Naive B cell (primary cell): ENCODE data around the gene GBE1. TPM values are rescaled to one million over a fixed set of nuclear protein-coding genes. Genes with fewer than 3 reads are reported as not detected.
A peak's percentile ranks its signal among the peaks of the same experiment; 100 is the strongest.
"Not testable (repeated sequence)": the region's sequence is repeated elsewhere in the genome, so short reads cannot be mapped to it uniquely, and the experiment has no call there.

Experiments
- ATAC-seq, 2 donors: fragments of 150-1000 bp; cut with Tn5 transposase; 2 replicates each; pipeline ENCODE4 v1.10.0; 2021; ENCODE audit warnings: low read depth in 2 of 2, mild to moderate bottlenecking in 2 of 2, moderate library complexity in 2 of 2
- DNase-seq: peaks from one replicate; pipeline ENCODE4 v3.0.0; 2022
- H3K27ac Mint-ChIP-seq, 6 donors: one replicate each; pipeline ENCODE4 v1.8.0; 2020 to 2022; ENCODE audit warnings: mild to moderate bottlenecking in 6 of 6, mixed read lengths in 6 of 6, moderate library complexity in 5 of 6, inconsistent platforms in 2 of 6
- H3K27me3 Mint-ChIP-seq, 3 donors: one replicate each; pipeline ENCODE4 v1.8.0; 2021 to 2022; ENCODE audit warnings: mixed read lengths in 3 of 3, mild to moderate bottlenecking in 1 of 3
- H3K36me3 Mint-ChIP-seq, 2 donors: one replicate each; pipeline ENCODE4 v1.8.0; 2020 to 2022; ENCODE audit warnings: mixed read lengths in 2 of 2, inconsistent platforms in 1 of 2, mild to moderate bottlenecking in 1 of 2
- H3K4me1 Mint-ChIP-seq, 3 donors: one replicate each; pipeline ENCODE4 v1.8.0; 2020 to 2022; ENCODE audit warnings: mixed read lengths in 3 of 3, inconsistent platforms in 1 of 3, mild to moderate bottlenecking in 1 of 3, moderate library complexity in 1 of 3
- H3K4me3 Mint-ChIP-seq, 8 donors: one replicate each; pipeline ENCODE4 v1.8.0; 2020 to 2022; ENCODE audit warnings: mild to moderate bottlenecking in 8 of 8, mixed read lengths in 8 of 8, moderate library complexity in 8 of 8, inconsistent platforms in 2 of 8
- H3K9me3 Mint-ChIP-seq, 7 donors: one replicate each; pipeline ENCODE4 v1.8.0; 2020 to 2022; ENCODE audit warnings: mixed read lengths in 7 of 7, mild to moderate bottlenecking in 5 of 7, inconsistent platforms in 2 of 7, moderate library complexity in 1 of 7
- polyA plus RNA-seq, 6 donors: library from polyadenylated mRNA; unstranded; fragments of 300-500 nt; fragmentation: Illumina TruSeq; gene quantifications; one replicate each; pipeline ENCODE4 v1.2.3, GENCODE V29; 2021; ENCODE audit warnings: low read depth in 6 of 6

Gene GBE1
- polyA plus RNA-seq, 6 donors from 2014 or later: 13.2 to 20.9 (median 18.1) TPM

- DNase-seq: no peak
- Mint-ChIP-seq H3K27ac (no peak overlapping the region), H3K9me3 (no peaks in the 10 kb centered on the region), H3K4me3 (no peak overlapping the region), H3K27me3 (no peaks in the 10 kb centered on the region), H3K4me1 (no peaks in the 10 kb centered on the region), H3K36me3 (no peaks in the 10 kb centered on the region)
- ATAC-seq: no peak
Measured at GRCh38 chr3:81516042-81516441, 245.4 kb downstream of the GBE1 start.

- Mint-ChIP-seq H3K4me3 (no peak overlapping the region), H3K27me3 (no peaks in the 10 kb centered on the region), H3K36me3 (no peaks in the 10 kb centered on the region), H3K9me3 (no peaks in the 10 kb centered on the region), H3K27ac (no peak overlapping the region), H3K4me1 (no peaks in the 10 kb centered on the region)
- DNase-seq: no peak
- ATAC-seq: no peak
Measured at GRCh38 chr3:81513591-81513990, 247.9 kb downstream of the GBE1 start.

GRCh38 chr3:81503026-81503425 lies 258.4 kb downstream of the GBE1 start:
- Mint-ChIP-seq H3K27me3 (no peaks in the 10 kb centered on the region), H3K27ac (no peak overlapping the region), H3K9me3 (no peaks in the 10 kb centered on the region), H3K4me1 (no peaks in the 10 kb centered on the region), H3K36me3 (peaks cover 0 to 7% of the 10 kb centered on the region in 2 donors), H3K4me3 (no peak overlapping the region)
- ATAC-seq: no peak
- DNase-seq: no peak

- ATAC-seq (no peak), DNase-seq (no peak)
- Mint-ChIP-seq H3K27ac (no peak overlapping the region), H3K27me3 (no peaks in the 10 kb centered on the region), H3K4me3 (no peak overlapping the region), H3K36me3 (peaks cover 0 to 7% of the 10 kb centered on the region in 2 donors), H3K9me3 (no peaks in the 10 kb centered on the region), H3K4me1 (no peaks in the 10 kb centered on the region)
Measured at GRCh38 chr3:81502236-81502635, 259.2 kb downstream of the GBE1 start.

DNA sequence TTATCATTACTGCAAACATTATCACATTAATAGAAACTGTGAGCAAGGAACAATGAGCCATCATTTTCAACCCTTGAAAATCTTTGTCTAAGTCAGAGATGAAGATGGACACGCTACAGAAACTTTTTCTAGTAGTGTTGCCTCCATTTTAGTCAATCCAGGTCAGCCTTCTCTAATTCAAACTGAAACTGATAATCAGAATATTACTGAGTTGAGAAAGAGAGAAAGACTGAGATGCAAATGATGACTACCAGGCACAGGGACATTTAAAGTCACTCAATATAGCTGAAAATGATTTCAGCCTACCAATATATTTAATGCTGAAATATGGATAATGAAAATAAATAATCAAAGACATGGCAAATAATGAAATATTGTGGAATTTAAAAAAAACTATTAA lies 261.4 kb downstream of the GBE1 start:
- H3K27me3 Mint-ChIP-seq: no peaks in the 10 kb centered on the region
- no peaks in the 10 kb centered on the region for H3K4me1 Mint-ChIP-seq
- H3K27ac Mint-ChIP-seq: no peak overlapping the region
- no peak for DNase-seq
- no peaks in the 10 kb centered on the region for H3K9me3 Mint-ChIP-seq
- no peak for ATAC-seq
- no peak overlapping the region for H3K4me3 Mint-ChIP-seq
- H3K36me3 Mint-ChIP-seq: peaks cover 0 to 7% of the 10 kb centered on the region in 2 donors

- no peak for ATAC-seq
- no peak overlapping the region for H3K4me3 Mint-ChIP-seq
- DNase-seq: no peak
- peak overlapping the region in 1 of 6 donors; percentile 46 for H3K27ac Mint-ChIP-seq
- H3K9me3 Mint-ChIP-seq: no peaks in the 10 kb centered on the region
- no peaks in the 10 kb centered on the region for H3K4me1 Mint-ChIP-seq
- H3K27me3 Mint-ChIP-seq: no peaks in the 10 kb centered on the region
- H3K36me3 Mint-ChIP-seq: peaks cover 0 to 7% of the 10 kb centered on the region in 2 donors
Measured at GRCh38 chr3:81497572-81498251, 263.7 kb downstream of the GBE1 start.

DNA sequence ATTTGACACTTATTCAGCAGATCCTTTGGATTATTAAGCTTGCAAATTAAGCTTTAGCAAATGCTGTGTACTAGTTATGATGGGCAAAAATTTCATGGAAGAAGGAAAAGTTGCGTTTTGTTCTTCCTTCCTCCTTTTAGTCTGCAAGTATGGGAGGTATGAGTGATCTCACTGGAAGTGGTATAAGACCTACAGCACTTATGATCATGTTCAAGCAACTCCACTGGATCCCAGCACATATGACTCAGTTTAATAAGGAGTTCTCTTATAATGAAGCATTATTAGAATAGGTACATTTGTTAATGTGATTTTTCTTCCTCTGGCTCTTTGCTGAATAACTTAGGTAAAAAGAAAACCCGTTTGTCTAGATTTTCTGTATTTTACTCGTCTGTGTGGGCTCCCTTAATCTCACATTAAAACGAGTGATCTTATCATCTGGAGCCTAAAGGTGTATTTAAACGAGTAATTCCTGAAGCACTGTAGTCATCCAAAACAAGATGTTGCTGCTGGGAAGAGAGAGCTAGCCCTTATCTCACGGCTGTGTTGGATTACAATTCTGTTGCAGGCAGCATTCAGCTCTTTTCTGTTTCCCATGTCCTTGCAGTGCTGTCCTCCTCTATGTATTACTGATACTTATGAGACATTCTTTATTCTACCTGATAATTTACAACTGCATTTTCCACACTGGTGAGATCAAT lies 264.9 kb downstream of the GBE1 start:
- ATAC-seq: no peak
- no peaks in the 10 kb centered on the region for H3K4me1 Mint-ChIP-seq
- no peak for DNase-seq
- H3K27me3 Mint-ChIP-seq: no peaks in the 10 kb centered on the region
- peaks cover 0 to 7% of the 10 kb centered on the region in 2 donors for H3K36me3 Mint-ChIP-seq
- no peak overlapping the region for H3K4me3 Mint-ChIP-seq
- H3K27ac Mint-ChIP-seq: no peak overlapping the region
- no peaks in the 10 kb centered on the region for H3K9me3 Mint-ChIP-seq

GRCh38 chr3:81492471-81492870 lies 269.0 kb downstream of the GBE1 start:
- peak overlapping the region in 1 of 6 donors; percentile 14 for H3K27ac Mint-ChIP-seq
- not testable (repeated sequence) for H3K27me3 Mint-ChIP-seq, DNase-seq, H3K9me3 Mint-ChIP-seq, ATAC-seq, H3K36me3 Mint-ChIP-seq, H3K4me3 Mint-ChIP-seq, H3K4me1 Mint-ChIP-seq

- Mint-ChIP-seq H3K36me3 (no peaks in the 10 kb centered on the region), H3K4me3 (no peak overlapping the region), H3K27me3 (no peaks in the 10 kb centered on the region), H3K4me1 (no peaks in the 10 kb centered on the region), H3K9me3 (no peaks in the 10 kb centered on the region), H3K27ac (no peak overlapping the region)
- ATAC-seq (no peak), DNase-seq (no peak)
Measured at GRCh38 chr3:81492040-81492439, 269.4 kb downstream of the GBE1 start.

GRCh38 chr3:81490541-81491288 lies 270.7 kb downstream of the GBE1 start:
- Mint-ChIP-seq H3K9me3 (no peaks in the 10 kb centered on the region), H3K36me3 (no peaks in the 10 kb centered on the region), H3K27me3 (no peaks in the 10 kb centered on the region), H3K27ac (no peak overlapping the region), H3K4me3 (no peak overlapping the region), H3K4me1 (peaks cover 3 to 4% (median 3%) of the 10 kb centered on the region in 3 donors)
- DNase-seq (peak; percentile 53), ATAC-seq (peak; percentile 65 to 79)

GRCh38 chr3:81485444-81485865 lies 276.0 kb downstream of the GBE1 start:
- no peaks in the 10 kb centered on the region for H3K36me3 Mint-ChIP-seq
- ATAC-seq: peak; percentile 25 to 68
- peak overlapping the region in 4 of 8 donors; percentile 35 to 47 (median 42) for H3K4me3 Mint-ChIP-seq
- no peaks in the 10 kb centered on the region for H3K9me3 Mint-ChIP-seq
- H3K27me3 Mint-ChIP-seq: no peaks in the 10 kb centered on the region
- peak overlapping the region in 4 of 6 donors; percentile 20 to 54 (median 40) for H3K27ac Mint-ChIP-seq
- H3K4me1 Mint-ChIP-seq: peaks cover 7 to 11% (median 10%) of the 10 kb centered on the region in 3 donors
- peak; percentile 1 for DNase-seq

- H3K4me3 Mint-ChIP-seq: no peak overlapping the region
- H3K27ac Mint-ChIP-seq: peak overlapping the region in 1 of 6 donors; percentile 63
- H3K27me3 Mint-ChIP-seq: no peaks in the 10 kb centered on the region
- ATAC-seq (no peak), DNase-seq (no peak)
- peaks cover 7 to 11% (median 10%) of the 10 kb centered on the region in 3 donors for H3K4me1 Mint-ChIP-seq
- H3K9me3 Mint-ChIP-seq: no peaks in the 10 kb centered on the region
- H3K36me3 Mint-ChIP-seq: no peaks in the 10 kb centered on the region
Measured at GRCh38 chr3:81484520-81484919, 276.9 kb downstream of the GBE1 start.

- Mint-ChIP-seq H3K27ac (no peak overlapping the region), H3K9me3 (no peaks in the 10 kb centered on the region), H3K4me1 (peaks cover 7 to 11% (median 10%) of the 10 kb centered on the region in 3 donors), H3K27me3 (no peaks in the 10 kb centered on the region), H3K36me3 (no peaks in the 10 kb centered on the region), H3K4me3 (no peak overlapping the region)
- DNase-seq: no peak
- ATAC-seq: no peak
Measured at GRCh38 chr3:81483046-81483445, 278.4 kb downstream of the GBE1 start.

GRCh38 chr3:81477740-81478139 lies 283.7 kb downstream of the GBE1 start:
- Mint-ChIP-seq H3K9me3 (no peaks in the 10 kb centered on the region), H3K36me3 (no peaks in the 10 kb centered on the region), H3K4me1 (no peaks in the 10 kb centered on the region), H3K27ac (no peak overlapping the region), H3K27me3 (no peaks in the 10 kb centered on the region), H3K4me3 (no peak overlapping the region)
- DNase-seq (no peak), ATAC-seq (no peak)
